GDM1 (cell line): ENCODE data around the gene INTS14.

Experiments used
- DNase-seq: peaks from one replicate; lab custom pipeline; 2025; lab: John Stamatoyannopoulos, UW

Gene INTS14

GRCh38 chr15:65610871-65611718, at the start of gene INTS14:
Gene INTS14 (minus strand): TSS chr15:65611131. CDS start chr15:65607380, 3,751 bp downstream.
- DNase-seq = peak; percentile 95

- no peak for DNase-seq
Observed at GRCh38 chr15:65659502-65660052, 48.6 kb upstream of the INTS14 start.

- no peak for DNase-seq
Observed at GRCh38 chr15:65655457-65655856, 44.5 kb upstream of the INTS14 start.

- DNase-seq = no peak
Observed at GRCh38 chr15:65655026-65655425, 44.1 kb upstream of the INTS14 start.

GRCh38 chr15:65653801-65654521, 43.0 kb upstream of the INTS14 start:
- no peak for DNase-seq

- DNase-seq = no peak
Observed at GRCh38 chr15:65653341-65653740, 42.4 kb upstream of the INTS14 start.

- DNase-seq = no peak
Observed at GRCh38 chr15:65651831-65652749, 41.2 kb upstream of the INTS14 start.

- no peak for DNase-seq
Observed at GRCh38 chr15:65651042-65651322, 40.1 kb upstream of the INTS14 start.

GRCh38 chr15:65650312-65651041, 39.5 kb upstream of the INTS14 start:
- no peak for DNase-seq

GRCh38 chr15:65646486-65646885, 35.6 kb upstream of the INTS14 start:
- no peak for DNase-seq

GRCh38 chr15:65645392-65645791, 34.5 kb upstream of the INTS14 start:
- no peak for DNase-seq

GRCh38 chr15:65644282-65644681, 33.4 kb upstream of the INTS14 start:
- no peak for DNase-seq

- DNase-seq = no peak
Observed at GRCh38 chr15:65642594-65642993, 31.7 kb upstream of the INTS14 start.

- DNase-seq = no peak
Observed at GRCh38 chr15:65641768-65642475, 31.0 kb upstream of the INTS14 start.

- DNase-seq = no peak
Observed at GRCh38 chr15:65639509-65639908, 28.6 kb upstream of the INTS14 start.

- DNase-seq = peak; percentile 46
Observed at GRCh38 chr15:65638681-65639089, 27.8 kb upstream of the INTS14 start.

- no peak for DNase-seq
Observed at GRCh38 chr15:65638109-65638508, 27.2 kb upstream of the INTS14 start.

- no peak for DNase-seq
Observed at GRCh38 chr15:65634356-65634755, 23.4 kb upstream of the INTS14 start.

GRCh38 chr15:65633752-65634151, 22.8 kb upstream of the INTS14 start:
- DNase-seq = no peak

- DNase-seq = no peak
Observed at GRCh38 chr15:65632780-65633375, 21.9 kb upstream of the INTS14 start.
